Effector memory CD8-positive, alpha-beta T cell (primary cell): Measurements from ENCODE around the gene RNF19B.

Experiments used
- ATAC-seq: fragments of 150-1000 bp; cut with Tn5 transposase; replicated peaks from 2 replicates; pipeline ENCODE4 v1.10.0; 2021; ENCODE audit warnings: mild to moderate bottlenecking, moderate library complexity
- DNase-seq, 3 experiments: peaks; one replicate each; pipeline ENCODE4 v3.0.0; 2021
- H3K27ac Mint-ChIP-seq, 2 donors: one replicate each; pipeline ENCODE4 v1.8.0; 2022; ENCODE audit warnings: mild to moderate bottlenecking in 2 of 2, mixed read lengths in 2 of 2, moderate library complexity in 2 of 2
- H3K27me3 Mint-ChIP-seq, 2 donors: one replicate each; pipeline ENCODE4 v1.8.0; 2022; ENCODE audit warnings: mixed read lengths in 2 of 2
- H3K36me3 Mint-ChIP-seq: one replicate; pipeline ENCODE4 v1.8.0; 2022; ENCODE audit warnings: mild to moderate bottlenecking, moderate library complexity, mixed read lengths; ENCODE audit not compliant: insufficient read depth
- H3K4me1 Mint-ChIP-seq, 2 donors: one replicate each; pipeline ENCODE4 v1.8.0; 2022; ENCODE audit warnings: low read depth in 2 of 2, mixed read lengths in 2 of 2
- H3K4me3 Mint-ChIP-seq, 2 donors: one replicate each; pipeline ENCODE4 v1.8.0; 2022; ENCODE audit warnings: mild to moderate bottlenecking in 2 of 2, mixed read lengths in 2 of 2, moderate library complexity in 2 of 2
- H3K9me3 Mint-ChIP-seq, 2 donors: one replicate each; pipeline ENCODE4 v1.8.0; 2022; ENCODE audit warnings: mixed read lengths in 2 of 2

The RNF19B gene

DNA sequence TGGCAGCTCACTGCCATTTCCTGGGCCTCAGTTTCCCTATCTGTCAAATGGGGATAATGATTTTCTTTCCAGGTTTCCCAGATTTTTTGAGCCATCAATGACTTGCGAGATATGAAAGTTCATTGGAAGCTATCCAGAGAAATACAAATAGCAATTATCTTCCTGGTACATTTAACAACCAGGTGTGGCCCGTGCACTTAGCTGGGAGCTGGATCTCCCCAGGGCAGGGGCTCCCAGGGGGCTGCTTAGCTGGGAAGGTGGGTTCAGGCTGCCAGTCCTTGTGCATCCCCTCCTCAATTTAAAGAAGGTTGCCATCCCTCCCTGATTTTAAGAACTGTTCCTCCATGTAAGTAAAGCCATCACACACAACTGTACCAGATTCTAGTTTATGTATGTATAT lies 59.8 kb downstream of the RNF19B start:
- Mint-ChIP-seq H3K27me3 (peaks cover 20 to 35% of the 10 kb centered on the region in 2 donors), H3K4me3 (no peak overlapping the region), H3K36me3 (no peaks in the 10 kb centered on the region), H3K9me3 (no peaks in the 10 kb centered on the region), H3K27ac (no peak overlapping the region), H3K4me1 (peaks cover 4 to 11% of the 10 kb centered on the region in 2 donors)
- ATAC-seq (no peak), DNase-seq (no peak)

DNA sequence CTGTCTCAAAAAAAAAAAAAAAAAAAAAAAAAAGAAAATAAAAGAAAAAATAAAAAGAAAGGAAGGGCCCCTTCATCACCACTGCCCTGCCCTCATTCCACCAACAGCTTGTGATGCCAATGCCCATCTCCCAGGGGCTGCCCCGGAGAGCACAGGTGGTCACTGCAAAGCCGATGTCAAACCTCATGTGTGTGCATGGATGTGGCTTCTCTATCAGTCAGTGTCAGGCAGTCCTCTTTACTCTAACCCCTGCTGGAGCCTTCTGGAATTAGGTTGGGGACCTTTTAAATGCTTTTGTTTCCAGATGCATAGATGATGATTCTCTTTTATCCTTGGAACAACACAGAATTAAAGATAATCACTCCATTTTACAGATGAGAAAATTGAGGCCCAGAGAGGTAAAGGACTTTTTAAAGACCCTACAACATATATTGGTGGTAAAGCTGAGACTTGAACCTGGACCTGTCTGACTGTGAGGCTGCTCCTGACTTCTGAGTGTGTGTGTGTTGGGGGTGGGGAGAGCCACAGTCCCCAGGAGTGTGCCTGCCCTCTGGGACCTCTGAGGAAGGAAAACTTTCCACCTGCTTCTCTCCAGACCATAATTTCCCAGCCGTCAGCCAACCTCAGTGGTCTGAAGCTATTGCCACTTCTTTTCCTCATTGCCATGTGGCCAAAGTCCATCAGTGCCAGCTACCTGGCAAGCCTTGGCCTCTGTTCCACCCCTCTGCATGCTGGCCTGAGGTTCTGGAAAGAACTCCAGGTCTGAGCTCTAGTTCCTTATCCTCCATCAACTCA lies 60.4 kb downstream of the RNF19B start:
- Mint-ChIP-seq H3K4me3 (no peak overlapping the region), H3K4me1 (peaks cover 4 to 11% of the 10 kb centered on the region in 2 donors), H3K27ac (no peak overlapping the region), H3K36me3 (no peaks in the 10 kb centered on the region), H3K27me3 (peaks cover 23 to 41% of the 10 kb centered on the region in 2 donors), H3K9me3 (no peaks in the 10 kb centered on the region)
- no peak for DNase-seq
- no peak for ATAC-seq

DNA sequence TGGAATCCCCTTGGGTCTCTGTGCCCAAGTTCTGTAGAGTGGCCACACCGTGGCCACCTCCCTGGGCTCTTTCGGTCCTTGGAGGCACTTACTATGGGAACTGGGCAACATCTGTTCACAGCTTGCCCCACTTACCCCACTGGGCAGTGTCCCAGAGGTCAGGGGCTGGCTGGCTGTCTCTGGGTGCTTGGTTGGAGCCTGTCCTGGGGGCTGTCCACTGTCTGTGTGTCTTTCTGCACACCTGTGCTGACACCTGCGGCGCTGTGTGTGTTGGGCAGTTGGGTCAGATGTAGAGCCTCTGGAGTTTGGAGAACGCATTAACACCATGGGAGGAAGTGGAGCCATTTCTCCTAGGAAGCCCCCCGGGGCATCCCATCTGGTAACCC lies 62.1 kb downstream of the RNF19B start:
- Mint-ChIP-seq H3K27me3 (peaks cover 37 to 58% of the 10 kb centered on the region in 2 donors), H3K4me3 (peak overlapping the region; percentile 79 to 80), H3K9me3 (no peaks in the 10 kb centered on the region), H3K27ac (no peak overlapping the region), H3K36me3 (no peaks in the 10 kb centered on the region), H3K4me1 (peaks cover 4 to 11% of the 10 kb centered on the region in 2 donors)
- DNase-seq (no peak), ATAC-seq (no peak)

DNA sequence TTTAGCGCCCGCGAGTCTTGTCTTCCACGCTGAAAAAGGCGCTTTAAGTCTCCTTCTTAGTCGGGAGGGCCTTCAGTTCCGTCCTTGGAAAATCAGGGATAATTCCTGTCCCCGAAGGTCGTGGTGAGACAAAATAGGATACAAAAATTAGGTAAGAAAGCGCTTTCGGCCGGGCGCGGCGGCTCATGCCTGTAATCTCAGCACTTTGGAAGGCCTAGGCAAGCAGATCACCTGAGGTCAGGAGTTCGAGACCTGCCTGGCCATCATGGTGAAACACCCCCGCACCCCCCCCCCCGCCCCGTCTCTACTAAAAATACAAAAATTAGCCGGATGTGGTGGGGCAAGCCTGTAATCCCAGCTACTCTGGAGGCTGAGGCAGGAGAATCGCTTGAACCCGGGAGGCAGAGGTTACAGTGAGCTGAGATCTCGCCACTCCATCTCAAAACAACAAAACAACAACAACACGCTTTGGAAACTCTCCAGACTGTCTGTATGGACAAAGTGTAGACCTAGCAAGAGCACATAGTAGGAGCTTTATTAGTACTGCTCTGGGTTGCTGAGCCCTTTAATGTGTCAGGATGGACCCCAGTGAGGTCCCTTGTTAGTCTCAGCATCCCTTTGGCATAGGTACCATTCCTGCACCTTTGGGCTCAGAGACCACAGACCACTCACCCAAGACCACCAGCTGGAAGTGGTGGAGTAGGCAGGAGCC lies 62.6 kb downstream of the RNF19B start:
- Mint-ChIP-seq H3K27ac (no peak overlapping the region), H3K36me3 (no peaks in the 10 kb centered on the region), H3K9me3 (no peaks in the 10 kb centered on the region), H3K4me3 (peak overlapping the region; percentile 79 to 80), H3K27me3 (peaks cover 38 to 63% of the 10 kb centered on the region in 2 donors), H3K4me1 (peaks cover 4 to 11% of the 10 kb centered on the region in 2 donors)
- no peak for ATAC-seq
- no peak for DNase-seq

DNA sequence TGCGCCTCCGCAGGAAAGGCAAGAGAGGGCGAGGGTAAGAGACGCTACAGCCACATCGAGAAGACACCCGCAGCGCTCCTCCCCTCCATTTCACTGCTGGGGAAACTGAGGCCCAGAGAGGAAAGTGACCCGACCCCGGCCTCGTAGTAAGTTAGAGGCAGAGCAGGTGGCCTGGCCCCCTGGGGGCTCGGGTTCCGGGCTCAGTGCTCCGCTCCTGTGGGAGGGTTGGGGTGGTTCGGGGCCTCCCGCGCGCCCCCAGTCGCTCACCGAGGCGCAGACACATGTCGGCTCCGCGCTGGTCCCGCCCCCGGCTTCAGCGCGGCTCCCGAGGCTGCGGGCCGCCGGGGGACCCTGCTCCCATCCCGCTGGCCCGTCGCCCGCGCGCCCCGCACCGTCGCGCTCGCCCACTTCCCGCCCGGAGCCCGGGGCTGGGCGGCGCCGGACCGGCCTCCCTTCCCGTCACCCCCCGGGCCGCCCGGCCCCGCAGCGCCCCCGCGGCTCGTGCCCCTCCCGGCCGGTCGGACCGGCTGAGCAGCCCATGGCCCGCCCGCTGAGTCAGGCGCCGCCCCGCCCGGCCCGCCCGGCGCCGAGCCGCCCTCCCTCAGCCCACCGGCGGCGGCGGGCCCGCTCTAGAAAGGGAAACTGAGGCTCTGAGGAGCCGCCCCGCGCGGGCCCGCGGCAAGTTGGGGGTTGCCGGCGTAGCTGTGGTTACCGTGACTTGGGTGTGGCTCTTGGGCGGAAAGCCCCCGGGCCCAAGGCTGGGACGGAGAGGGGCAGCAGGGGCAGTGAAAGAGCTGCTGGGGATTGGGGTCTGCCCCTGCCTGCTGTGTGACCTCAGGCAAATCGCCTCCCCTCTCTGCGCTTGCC lies 63.4 kb downstream of the RNF19B start, which contains the start of gene TMEM54:
Gene TMEM54, minus strand, starts transcription at position 434 of the 867 bp plus-strand sequence. Its CDS starts 151 bp downstream, at position 283.
- peak within 1 kb of the TSS; percentile 81 to 82 for H3K4me3 Mint-ChIP-seq
- H3K4me1 Mint-ChIP-seq, result peaks cover 4 to 11% of the 10 kb centered on the region in 2 donors
- H3K27me3 Mint-ChIP-seq, result peaks cover 45 to 71% of the 10 kb centered on the region in 2 donors
- no peaks in the 10 kb centered on the region for H3K36me3 Mint-ChIP-seq
- DNase-seq (no peak), ATAC-seq (peak; percentile 73)
- peak within 1 kb of the TSS in 1 of 2 donors; percentile 35 for H3K27ac Mint-ChIP-seq
- no peaks in the 10 kb centered on the region for H3K9me3 Mint-ChIP-seq

DNA sequence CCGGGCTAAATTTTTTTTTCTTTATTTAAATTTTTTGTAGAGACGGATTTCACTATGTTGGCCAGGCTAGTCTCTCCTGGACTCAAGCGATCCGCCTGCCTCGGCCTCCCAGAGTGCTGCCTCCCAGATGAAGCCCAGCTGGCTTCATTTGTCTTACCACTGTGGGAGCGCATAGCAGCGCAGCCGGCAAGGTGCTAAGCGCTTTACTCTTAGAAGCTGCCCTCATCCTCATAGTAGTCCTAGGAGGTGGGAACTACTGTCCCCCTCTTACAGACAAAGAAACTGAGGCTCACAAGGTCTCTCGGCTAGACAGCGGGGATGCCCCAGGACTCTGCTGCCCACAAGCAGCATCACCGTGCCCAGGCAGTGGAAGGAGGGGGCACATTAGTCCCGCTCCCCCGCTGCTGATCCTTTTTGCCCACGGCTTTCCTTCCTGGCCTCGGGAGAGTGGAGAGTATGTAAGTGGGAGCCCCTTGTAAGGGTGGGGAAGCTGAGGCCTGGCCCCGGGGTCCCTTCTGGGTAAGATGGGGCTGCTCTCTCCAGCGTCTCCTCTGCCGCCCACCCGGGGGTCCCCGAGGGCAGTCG lies 64.1 kb downstream of the RNF19B start:
- Mint-ChIP-seq H3K27ac (peak overlapping the region in 1 of 2 donors; percentile 35), H3K9me3 (no peaks in the 10 kb centered on the region), H3K4me3 (peak overlapping the region; percentile 81 to 82), H3K27me3 (peaks cover 47 to 79% of the 10 kb centered on the region in 2 donors), H3K36me3 (no peaks in the 10 kb centered on the region), H3K4me1 (peaks cover 4 to 11% of the 10 kb centered on the region in 2 donors)
- DNase-seq (no peak), ATAC-seq (no peak)

DNA sequence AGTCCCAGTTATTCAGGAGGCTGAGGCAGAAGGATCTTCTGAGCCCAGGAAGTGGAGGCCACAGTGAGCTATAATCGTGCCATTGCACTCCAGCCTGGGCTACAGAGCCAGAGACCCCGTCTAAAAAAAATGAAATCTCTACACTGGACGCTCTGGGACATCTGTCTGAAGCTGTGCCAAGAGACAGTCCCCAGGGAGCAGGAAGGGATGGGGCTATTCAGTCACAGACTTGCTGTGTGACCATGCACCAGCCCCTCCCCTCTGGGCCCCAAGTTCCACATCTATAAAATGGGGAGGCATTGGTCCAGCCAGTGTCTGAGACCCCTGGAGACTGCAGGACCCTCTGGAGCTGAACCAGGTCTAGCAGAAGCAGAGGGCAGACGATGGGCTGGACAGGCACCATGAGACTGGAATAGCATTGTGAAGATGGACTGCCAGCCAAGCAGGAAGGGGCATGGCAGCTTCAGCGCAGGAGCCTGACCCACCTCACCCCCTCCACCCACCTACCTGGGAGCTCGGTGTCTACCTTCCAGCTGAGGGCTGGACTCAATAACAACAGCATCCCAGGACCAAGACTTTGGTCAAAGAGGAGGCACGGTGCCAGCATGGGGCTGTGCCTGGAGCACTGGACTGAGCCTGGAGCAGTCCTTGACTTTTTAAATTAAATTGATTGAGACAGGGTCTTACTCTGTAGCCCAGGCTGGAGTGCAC lies 64.9 kb downstream of the RNF19B start:
- no peak for DNase-seq
- peaks cover 47 to 86% of the 10 kb centered on the region in 2 donors for H3K27me3 Mint-ChIP-seq
- H3K4me1 Mint-ChIP-seq, result peaks cover 4 to 11% of the 10 kb centered on the region in 2 donors
- no peaks in the 10 kb centered on the region for H3K36me3 Mint-ChIP-seq
- H3K27ac Mint-ChIP-seq, result no peak overlapping the region
- H3K9me3 Mint-ChIP-seq, result no peaks in the 10 kb centered on the region
- no peak for ATAC-seq
- H3K4me3 Mint-ChIP-seq, result peak overlapping the region in 1 of 2 donors; percentile 82

DNA sequence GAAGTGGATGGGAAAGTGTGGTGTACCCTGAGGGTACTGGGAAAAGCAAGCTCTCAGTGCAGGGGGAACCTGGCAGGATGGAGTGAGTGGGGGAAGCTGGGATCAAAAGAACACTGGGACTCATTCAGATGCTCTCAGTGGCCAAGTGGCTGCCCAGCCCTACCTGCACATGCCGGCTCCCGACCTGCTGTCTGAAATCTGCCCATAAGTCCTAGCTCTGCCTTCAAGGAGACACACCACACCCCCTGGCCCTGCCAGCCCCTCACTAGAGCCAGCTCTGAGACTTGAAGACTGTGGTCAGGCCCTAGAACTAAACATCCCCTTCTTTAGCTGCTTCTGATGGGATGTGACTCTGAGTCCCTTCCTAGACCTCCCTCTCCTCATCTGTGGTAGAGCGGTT lies 65.7 kb downstream of the RNF19B start:
- Mint-ChIP-seq H3K4me1 (peaks cover 4 to 11% of the 10 kb centered on the region in 2 donors), H3K9me3 (no peaks in the 10 kb centered on the region), H3K36me3 (no peaks in the 10 kb centered on the region), H3K27me3 (peaks cover 47 to 94% of the 10 kb centered on the region in 2 donors), H3K27ac (no peak overlapping the region), H3K4me3 (no peak overlapping the region)
- DNase-seq (no peak), ATAC-seq (no peak)

DNA sequence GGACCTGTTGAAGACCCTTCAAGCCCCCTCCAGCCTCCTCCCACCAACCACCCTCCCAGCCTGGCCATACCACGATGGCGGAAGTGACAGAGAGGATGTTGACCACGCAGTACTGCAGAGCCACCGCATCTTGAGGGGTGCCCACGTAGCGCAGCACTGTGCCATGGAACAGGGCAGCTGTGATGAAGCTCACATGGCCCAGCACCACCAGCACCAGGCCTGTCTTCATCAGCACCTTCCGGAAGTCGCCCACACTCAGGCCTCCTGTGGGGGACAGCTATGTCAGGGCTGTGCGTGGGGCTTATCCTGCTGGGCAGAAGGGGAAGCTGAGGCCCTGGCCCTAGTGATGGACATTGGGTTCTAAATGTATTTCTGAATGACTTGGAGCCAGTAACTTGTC lies 66.6 kb downstream of the RNF19B start:
- H3K4me3 Mint-ChIP-seq, result no peak overlapping the region

DNA sequence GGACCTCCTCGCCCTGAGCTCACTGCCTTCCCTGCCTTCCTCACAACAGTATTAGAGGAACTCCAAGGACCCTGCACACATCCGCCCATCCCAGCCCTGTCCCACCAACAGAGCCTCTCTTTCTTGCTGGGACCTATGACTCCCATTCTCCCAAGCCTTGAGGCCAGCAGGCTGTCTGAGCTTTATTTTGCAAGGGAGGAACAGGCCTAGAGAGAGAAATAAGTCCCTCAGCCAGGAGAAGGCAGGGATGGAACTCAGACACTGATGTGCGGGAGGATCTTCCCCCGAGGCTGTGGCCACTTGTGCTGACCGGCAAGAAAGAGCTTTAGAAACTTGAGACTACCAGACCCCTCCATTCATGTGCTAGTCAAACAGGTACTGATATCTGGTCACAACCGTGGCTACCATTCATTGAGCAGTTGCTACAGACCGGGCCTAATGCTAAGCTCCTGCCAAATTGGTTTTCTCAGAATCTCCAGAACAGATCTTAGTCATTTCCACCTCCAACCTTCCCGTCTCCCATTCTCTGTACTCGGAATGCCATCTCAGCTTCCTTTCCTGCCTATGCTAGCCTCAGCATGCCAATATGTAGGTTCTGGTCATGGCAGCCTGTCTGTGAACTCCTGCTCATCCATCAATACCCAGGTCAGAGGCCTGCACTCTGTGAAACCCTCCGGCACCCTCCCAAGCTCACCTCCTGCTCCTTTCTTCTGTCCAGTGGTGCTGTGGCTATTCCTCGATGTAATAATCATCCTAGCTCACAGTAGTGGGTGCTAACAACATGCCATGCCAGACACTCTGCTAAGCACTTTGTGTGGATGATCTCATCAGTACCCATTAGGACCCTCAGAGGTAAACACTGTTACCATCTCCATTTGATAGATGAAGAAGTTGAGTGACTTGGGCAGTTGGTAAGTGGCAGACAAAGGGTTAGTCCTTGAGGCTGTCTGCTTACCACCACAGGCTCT lies 67.2 kb downstream of the RNF19B start:
- H3K36me3 Mint-ChIP-seq, result no peaks in the 10 kb centered on the region
- no peak for DNase-seq
- peaks cover 4 to 19% of the 10 kb centered on the region in 2 donors for H3K4me1 Mint-ChIP-seq
- no peak overlapping the region for H3K27ac Mint-ChIP-seq
- ATAC-seq, result no peak
- no peak overlapping the region for H3K4me3 Mint-ChIP-seq
- H3K27me3 Mint-ChIP-seq, result peaks cover 45 to 100% of the 10 kb centered on the region in 2 donors
- no peaks in the 10 kb centered on the region for H3K9me3 Mint-ChIP-seq

More for the DNA sequence above, 66.6 kb downstream of the RNF19B start:
- ATAC-seq (no peak), DNase-seq (no peak)
- peaks cover 4 to 16% of the 10 kb centered on the region in 2 donors for H3K4me1 Mint-ChIP-seq
- H3K27me3 Mint-ChIP-seq, result peaks cover 47 to 100% of the 10 kb centered on the region in 2 donors
- no peaks in the 10 kb centered on the region for H3K36me3 Mint-ChIP-seq
- no peak overlapping the region for H3K27ac Mint-ChIP-seq
- H3K9me3 Mint-ChIP-seq, result no peaks in the 10 kb centered on the region

DNA sequence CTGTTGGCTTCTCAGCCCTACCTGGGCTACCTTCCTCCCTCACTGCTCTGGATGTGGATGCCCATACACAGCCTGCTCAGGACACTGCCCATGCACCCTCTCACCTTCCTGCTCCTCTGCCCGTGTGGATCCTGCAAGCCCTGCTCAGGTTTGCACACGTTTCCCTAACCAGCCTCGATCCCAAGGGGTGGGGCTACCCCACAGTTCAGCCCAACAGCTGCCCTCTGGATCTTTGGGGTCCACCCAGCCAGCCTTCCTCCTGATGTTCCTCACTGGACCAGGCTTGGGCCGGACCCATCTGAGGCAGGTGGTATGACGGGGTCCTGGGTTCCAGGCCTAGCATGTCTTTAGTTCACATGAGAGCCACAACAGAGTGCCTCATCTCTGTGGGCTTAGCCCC lies 68.2 kb downstream of the RNF19B start:
- peaks cover 4 to 16% of the 10 kb centered on the region in 2 donors for H3K4me1 Mint-ChIP-seq
- peaks cover 45 to 100% of the 10 kb centered on the region in 2 donors for H3K27me3 Mint-ChIP-seq
- ATAC-seq (no peak), DNase-seq (no peak)
- H3K27ac Mint-ChIP-seq, result no peak overlapping the region
- H3K36me3 Mint-ChIP-seq, result no peaks in the 10 kb centered on the region
- H3K4me3 Mint-ChIP-seq, result no peak overlapping the region
- no peaks in the 10 kb centered on the region for H3K9me3 Mint-ChIP-seq
